T-helper 2 cell treated with Interferon-gamma antibody and Interleukin-4, amounts not matched to agents 100 ng/mL and 5 ng/mL, for 36 hours (primary cell): ENCODE data around the gene ALDH1A3. TPM values are rescaled to one million over a fixed set of nuclear protein-coding genes. Genes with fewer than 3 reads are reported as not detected.
"Not testable (repeated sequence)": the region's sequence is repeated elsewhere in the genome, so short reads cannot be mapped to it uniquely, and the experiment has no call there.

Source experiments
- intact Hi-C: fragments of 100-400 bp; cut with micrococcal nuclease; formaldehyde crosslinking; loops from one replicate; pipeline ENCODE4 v1.15.1; 2023
- total RNA-seq: library from RNA; stranded (reverse); gene quantifications from 2 replicates; pipeline ENCODE4 v1.2.3, GENCODE V29; 2022

Gene ALDH1A3
- not detected in 2 replicates for total RNA-seq

DNA sequence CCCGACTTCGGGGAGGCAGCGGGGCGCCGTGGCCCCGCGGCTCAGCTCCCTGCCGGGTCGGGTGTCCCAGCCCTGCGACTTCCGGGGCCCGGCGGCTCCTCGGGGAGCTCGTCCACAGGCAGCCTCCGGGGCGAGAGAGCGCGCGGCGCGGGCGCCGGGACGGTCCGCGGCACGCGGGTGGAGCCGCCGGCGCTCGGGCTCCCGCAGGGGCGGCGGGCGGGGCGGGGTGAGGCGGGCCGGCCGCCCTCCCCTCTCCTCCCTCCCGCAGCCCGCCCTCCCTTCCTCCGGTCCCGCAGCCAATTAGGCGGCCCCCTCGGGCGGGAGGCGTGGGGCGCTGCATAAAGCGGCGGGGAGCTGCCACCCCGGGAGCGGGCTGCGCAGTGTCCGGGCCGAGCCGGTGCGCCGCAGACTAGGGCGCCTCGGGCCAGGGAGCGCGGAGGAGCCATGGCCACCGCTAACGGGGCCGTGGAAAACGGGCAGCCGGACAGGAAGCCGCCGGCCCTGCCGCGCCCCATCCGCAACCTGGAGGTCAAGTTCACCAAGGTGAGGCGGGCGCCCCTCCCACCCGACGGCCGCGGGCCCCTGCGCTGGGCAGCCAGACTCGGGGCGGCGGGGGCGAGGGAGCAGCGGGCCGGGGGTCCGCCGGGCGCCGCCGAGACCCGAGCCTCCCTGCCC is at the start of gene ALDH1A3:
ALDH1A3 (plus strand) TSS at position 368 of the 675 bp plus-strand sequence; CDS start at position 445, 77 bp downstream.
- intact Hi-C loops = no loop called here

DNA sequence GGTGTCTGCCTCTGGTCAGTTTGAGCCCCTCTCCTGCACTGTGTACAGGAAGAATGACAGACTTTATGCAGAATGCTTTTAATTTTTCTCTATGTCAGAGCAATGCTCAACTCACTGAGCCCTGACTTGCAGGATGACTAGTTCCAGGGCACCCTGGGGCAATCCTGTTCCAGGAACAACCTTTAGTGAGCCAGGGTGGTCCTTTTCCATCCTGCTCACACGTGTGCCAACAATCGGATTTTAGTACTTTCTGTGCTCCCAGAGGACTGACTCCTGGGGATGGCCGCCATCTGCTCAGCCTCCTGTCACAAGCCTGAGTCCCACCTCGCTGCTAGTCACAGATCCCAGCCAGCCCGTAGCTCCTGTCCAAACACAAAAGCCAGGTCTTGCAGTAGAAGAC is 48.2 kb upstream of the ALDH1A3 start:
- intact Hi-C loops = no loop called here

DNA sequence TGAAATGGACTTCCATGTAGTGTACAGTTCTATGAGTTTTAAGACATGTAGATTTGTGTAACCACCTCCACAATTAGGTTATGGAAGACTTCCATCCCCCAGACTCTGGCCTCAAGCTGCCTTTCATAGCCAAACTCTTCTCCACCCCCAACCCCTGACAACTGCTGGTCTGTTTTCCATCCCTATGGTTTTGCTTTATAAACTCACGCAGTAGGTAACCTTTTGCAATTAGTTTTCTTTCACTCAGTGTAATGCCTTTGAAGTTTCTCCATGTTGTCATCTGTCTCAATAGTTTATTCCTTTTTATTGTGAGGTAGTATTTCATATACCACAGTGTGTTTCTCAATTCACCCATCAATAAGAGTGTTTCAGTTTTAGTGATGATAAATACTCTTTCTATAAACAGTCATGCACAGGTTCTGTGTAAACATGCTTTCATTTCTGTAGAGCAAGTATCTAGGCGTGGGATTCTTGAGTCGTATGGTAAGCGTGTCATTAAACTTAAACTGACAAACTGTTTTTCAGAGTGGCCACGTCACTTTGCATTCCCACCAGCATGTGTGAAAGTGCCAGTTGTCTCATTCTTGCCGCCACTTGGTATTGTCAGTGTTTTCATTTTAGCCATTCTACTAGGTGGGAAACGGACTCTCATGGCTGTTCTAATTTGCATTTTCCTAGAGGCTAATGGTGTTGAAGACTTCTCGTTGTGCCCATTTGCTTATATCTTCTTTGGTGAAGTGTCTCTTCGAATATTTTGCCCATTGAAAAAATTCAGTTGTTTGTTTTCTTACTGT is 47.3 kb upstream of the ALDH1A3 start:
- intact Hi-C loops = no loop called here

DNA sequence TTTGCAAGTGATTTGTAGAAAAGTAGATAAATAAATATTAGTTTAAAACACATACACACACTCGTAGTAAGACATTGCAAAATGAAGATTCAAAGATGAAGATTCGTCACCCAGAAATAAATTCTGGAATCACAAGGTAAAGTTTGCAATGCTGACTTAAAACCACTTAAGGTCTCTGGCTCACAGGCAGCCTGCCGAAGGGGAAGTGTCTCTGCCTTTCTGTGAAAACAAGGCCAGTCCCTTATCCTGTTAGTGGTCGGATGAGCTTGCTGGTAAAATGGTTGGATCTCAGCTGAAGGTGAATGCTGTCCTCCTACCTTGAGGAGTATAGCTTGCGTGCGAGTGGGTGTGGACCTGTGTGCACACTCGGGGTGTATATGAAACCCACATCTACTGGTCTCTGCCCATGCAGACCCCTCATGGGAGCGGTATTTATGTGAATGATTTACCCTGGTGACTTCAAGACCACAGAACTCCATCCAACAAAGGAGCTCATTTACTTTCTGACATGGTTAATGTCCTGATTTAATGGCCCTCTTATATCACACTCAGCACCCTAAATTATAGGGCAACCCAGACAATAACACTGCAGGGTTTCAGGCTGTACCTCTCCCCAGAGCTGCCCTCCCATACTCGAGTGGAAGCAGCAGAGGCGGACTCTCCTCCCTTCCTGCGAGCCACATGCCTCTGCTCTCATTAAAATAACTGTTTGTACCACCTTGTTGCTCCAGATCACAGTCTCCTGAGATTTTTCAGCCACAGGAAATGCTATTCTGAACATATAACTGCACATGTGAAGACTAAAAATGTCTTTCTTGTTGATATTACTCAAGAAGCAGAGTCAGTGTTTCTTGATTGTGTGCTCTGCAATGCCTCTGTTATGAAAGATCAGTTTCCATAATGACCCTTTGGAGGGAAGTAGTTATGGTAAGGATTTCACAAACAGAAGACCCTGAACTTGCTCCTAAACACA is 45.9 kb upstream of the ALDH1A3 start:
- intact Hi-C loops = no loop called here

DNA sequence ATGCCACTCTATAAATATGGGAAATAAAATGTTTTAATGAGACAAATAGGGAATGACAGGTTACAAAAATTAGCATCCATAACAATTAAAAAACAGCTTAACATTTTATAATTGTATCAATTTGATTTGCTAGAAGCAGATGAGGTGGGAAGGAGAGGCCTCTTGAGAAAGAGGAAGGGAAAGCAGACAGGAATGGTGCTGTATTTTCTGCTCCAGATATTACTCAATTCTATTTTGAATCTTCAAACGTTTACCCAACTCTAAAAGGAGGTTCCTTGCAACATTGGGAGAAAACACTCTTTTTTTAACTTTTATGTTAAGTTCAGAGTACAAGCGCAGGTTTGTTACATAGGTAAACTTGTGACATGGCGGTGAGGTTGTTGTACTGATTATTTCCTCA is 44.9 kb upstream of the ALDH1A3 start:
- intact Hi-C loops = no loop called here

DNA sequence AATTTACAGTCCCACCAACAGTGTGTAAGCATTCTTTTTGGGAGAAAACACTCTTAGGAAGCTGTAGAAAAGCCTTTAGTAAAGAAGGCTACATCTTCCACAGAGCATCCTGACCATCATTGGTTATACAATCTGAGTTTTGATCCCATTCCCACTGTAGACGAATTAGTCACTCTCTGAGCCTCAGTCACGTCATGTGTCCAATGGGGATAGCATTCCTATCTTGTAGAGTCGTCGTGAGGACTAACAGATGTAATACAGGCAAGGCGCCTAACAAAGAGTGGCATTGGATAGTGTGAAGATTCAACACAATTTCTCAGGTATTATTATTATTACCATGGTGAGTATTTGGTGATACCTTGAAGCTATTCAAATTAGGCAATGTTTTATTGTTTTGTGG is 44.0 kb upstream of the ALDH1A3 start:
- intact Hi-C loops = no loop called here

DNA sequence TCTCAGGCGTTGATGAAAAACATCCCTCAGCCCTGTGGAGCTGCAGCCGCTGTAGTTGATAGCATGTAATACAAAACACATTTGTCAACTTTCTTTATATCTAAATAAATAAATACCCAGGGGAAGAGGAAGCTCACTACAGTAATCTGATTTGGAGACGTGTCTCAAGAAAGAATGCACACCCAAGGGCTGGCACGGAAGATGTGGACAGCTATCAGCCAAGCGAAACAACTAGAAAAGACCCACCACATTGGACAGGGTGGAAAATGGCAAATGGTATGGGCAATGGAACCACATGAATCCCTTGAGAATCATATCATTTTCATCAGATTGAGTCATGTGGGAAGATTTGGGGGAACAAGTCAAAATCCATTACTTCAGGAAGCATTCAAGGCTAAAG is 43.1 kb upstream of the ALDH1A3 start:
- intact Hi-C loops = no loop called here

DNA sequence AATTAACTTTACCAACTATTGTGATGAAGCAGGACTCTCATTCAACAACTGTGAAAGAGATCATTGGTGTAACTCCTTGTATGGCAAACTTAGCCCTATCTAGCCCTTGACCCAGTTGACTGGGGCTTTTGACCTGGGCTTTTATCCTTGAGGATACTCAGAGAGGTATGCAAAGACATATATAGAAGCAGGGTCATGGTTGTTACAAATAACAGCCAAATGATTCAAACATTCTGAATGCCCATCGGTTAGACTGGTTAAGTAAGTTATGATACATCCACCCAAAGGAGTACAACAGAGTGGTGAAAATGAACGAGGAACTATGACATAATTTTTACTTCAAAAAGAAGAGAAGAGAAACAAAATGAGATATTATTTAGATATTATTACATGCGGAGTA is 38.2 kb upstream of the ALDH1A3 start:
- intact Hi-C loops = no loop called here

DNA sequence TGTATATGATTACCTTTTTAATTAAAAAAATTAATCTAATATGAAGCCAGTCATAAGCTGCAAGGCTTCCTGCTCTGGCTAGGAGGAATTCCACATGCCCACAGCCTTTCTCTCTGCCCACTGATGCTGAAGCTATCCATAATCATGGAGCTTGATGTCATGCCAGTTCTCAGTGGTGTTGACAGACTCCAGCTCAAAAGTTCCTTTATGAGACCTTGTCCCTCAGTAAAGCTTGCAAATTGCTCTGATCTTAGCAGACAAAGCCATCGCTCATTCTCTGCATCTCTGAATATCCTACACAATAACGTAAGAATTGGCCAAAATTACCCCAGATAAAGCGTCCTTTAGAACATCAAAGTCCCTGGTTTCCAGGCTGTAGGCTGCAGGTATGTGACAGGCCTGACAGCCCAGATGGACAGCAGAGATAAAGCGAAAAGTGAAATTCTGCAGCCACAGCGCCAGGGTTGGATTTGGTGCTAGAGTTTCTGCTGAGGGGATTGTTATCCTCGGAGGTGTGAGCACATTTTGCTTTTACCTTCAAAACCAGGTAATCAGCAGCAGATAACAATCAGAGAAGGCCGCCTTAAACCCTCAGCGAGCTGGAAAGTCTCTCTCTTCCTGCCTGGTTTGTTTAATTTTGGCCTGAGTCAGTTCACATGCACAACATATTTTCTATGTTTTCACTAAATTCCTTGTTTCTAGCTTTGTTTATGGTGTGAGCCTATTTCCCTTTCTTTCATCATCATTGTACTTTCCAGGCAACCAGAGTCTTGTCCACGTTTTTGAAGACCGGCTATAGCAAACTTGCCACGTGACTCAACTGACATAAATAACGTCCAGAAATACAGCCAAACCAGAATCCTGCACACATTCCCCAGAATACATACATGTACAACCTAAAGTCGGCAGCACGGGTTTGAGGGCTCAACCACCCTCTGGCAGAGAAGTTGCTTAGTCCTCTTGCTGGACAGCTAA is 36.6 kb upstream of the ALDH1A3 start:
- intact Hi-C loops = no loop called here

DNA sequence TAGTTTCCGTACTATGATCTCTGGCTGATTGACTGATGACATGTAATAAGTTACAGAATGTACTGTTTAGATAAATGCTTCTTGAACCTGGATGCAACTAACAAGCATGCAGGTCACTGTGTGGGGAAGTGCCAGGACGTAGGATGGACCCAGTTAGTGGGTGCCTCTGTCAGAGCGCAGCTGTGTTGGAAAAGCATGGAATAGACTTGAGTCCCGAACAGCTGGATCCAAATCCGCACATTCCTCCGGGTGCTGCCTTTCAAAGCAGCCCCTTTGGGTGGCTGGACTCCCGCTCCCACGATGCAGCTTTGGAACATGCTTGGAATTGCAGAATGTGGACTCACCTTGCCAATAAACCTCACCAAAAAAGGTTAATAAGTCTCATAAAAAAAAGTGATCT is 35.5 kb upstream of the ALDH1A3 start:
- intact Hi-C loops = no loop called here

DNA sequence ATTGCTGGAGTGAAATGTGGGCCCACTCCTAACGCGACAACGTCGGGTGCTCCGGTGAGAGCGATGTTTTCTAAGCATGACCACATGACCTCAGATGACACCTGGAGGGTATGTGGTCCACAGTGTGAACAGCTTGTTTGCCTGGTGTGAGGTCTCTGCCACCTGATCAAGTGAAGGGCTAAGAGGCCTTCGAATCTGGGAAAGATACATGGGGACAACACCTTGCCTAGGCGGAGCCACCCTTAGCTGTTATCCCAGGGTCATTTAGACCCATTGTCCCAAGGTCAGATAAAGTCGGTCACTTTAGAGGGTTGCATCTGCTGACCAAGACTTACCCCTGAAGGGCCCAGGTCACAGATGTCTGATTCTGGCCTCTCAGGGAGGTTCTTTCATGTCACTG is 34.9 kb upstream of the ALDH1A3 start:
- intact Hi-C loops = no loop called here

DNA sequence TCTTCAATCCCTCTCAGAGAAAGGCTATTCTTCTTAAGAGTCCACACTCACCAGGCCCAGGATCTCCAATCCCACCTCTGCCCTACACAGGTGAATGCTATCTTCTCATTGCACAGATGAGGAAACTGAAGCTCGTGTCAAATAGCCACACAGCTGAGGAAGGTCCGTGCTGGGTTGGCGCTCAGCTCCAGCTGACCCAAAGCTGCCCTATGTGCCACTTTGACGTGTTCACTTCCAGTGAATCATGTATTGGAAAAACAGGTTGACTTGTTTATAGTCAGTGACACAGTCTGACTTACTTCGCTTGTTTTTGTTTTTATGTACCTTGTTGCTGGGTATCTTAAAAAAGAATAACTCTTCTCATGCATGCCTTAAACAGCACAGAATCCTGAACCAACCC is 32.4 kb upstream of the ALDH1A3 start:
- intact Hi-C loops = no loop called here

DNA sequence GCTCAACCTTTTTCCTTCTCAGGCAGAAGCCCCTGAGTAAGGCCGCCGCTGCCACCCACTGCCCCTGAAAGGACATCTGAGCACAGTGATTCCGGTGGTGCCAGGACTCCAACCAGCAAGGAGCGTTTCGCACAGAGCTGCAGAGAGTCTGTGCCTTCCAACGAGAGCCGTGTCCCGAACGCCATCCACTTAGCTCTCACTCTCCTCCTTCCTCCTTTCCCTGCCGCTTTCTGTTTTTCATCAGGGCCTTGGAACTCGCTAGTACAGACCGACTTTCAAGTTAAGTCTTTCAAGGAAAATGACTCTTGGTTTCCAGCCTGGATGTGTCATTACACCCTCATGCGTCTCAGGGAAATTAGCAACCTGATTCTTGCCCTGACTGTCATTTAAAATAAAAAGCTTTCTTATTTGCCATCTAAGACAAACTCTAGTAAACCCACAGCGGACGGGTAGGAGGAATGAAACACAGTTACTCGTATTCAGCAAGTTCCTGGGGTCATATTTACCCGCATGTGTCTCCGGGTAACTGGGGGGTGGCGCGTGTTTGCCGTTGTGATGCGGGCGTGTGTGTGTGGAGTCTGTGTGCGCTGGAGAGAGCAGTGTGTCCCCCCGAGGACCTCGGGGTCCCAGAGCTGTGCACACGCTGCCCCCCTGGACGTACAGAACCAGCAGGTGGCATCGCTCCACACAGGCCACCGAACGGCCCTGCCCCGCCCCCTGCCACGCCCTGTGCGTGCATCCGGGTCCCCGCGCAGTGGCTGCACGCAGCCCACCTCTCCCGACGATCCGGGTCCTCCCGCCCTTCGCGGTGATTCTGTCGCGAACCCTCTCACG is 30.4 kb upstream of the ALDH1A3 start:
- intact Hi-C loops = loop anchor here (2.0 kb wide), 1 partner anchor 158 kb away; no protein-coding TSS in a partner anchor

DNA sequence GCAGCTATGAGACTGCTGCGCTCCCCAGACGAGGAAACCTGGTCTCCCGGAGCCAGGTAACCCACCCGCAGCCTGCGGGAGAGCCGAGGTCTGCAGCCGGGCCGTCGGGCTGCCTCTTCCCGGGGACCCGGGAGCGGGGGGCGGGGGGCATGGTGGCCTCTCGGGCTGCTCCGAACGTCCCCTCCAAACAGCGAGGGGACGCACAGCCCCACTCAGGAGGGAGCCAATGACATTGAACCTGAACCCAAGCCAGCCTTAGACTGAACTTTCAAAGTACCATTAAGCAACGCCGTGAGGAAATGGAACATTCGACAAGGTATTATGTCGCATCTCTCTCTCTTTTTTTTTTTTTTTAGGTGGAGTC is 29.8 kb upstream of the ALDH1A3 start:
- intact Hi-C loops = loop anchor here (2.0 kb wide), 1 partner anchor 157 kb away; no protein-coding TSS in a partner anchor

DNA sequence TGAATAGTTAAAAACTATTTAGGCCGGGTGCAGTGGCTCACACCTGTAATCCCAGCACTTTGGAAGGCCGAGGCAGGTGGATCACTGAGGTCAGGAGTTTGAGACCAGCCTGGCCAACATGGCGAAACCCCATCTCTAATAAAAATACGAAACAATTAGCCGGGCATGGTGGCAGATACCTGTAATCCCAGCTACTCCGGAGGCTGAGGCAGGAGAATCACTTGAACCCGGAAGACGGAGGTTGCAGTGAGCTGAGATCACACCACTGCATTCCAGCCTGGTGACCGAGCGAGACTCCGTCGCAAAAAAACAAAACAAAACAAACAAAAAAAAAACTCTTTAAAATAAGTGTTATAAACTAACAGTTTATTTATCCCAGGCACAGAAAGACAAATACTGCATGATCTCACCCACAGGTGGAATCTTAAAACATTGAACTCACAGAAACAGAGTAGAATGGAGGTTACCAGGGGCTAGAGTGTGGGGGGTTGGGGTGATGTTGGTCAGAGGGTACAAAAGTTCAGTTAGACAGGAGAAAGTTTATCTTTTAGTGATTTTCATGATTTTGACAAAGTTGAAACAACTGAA is 28.1 kb upstream of the ALDH1A3 start:
- intact Hi-C loops = not testable (repeated sequence)

DNA sequence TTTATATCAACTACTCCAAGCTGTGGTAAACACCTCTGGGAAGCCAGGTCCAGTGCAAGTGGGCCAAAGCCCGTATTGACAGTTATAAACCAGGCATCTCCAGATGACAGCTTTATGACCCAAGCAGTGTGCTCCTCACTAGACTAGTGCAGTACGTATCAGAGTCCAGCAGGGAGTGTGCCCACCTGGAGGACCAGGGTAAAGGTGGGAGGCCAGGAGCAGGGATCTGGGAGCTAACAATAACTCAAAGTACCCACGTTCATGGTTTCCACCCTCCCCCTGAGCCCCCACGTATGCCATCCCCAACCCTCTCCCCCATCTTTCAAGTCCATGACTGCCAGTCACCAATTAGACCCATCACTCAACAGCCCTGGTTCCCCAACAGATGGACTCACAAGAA is 27.0 kb upstream of the ALDH1A3 start:
- intact Hi-C loops = no loop called here

DNA sequence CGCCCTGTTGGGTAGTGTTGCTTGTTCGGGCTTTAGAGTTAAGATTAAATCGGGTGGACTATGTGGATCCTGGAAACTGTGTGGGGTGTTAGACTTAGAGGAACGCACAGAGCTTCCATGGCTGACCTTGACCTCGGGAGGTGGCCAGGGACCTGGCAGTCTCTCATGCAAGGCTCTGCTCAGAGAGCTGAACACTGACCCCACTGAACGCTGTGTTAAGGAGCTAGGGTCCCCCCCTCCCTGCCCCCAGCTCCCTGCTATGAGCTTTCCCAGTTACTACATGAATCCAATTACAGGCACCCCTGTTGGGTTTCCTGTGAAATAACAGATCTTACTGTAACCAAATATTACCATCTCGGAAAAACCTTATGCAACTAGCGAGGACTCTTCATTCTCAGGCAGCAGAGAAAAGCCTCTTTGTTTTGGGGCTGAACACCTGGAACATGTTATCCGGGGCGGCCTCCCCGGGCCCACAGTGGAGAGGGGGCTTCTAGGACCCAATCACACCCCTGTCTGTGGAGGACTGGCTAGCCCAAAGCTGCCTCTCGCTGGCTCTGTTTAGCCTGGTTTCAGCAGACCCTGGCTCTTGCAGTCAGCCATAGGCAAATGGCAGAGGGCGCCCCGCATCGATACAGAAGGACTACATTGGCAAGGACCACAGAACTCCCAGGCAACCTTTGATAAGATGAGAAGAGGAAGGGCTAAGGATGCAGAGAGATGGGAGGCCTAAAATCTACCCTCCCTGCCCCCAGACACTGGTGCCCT is 25.8 kb upstream of the ALDH1A3 start:
- intact Hi-C loops = no loop called here

DNA sequence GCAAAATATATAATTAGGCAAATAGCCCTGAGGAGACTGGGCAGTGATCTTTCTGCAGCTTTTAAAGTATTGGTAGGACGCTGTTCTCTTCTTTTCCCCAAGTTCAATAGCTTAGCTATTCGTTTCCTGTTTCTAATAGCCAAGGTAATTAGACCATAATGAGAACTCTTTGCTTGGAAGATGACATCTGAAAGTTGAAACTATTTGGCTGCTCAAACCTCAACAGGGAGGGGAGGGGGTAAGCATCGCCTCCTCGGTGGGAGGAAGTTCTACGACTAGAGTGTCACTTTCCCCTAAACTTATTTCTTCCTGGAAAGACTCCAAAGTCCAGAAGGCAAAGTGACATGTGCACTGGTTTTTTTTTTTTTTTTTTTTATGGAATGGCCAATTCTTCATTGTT is 22.8 kb upstream of the ALDH1A3 start:
- intact Hi-C loops = no loop called here
